ENCODE data around the gene LRP8.

DNA sequence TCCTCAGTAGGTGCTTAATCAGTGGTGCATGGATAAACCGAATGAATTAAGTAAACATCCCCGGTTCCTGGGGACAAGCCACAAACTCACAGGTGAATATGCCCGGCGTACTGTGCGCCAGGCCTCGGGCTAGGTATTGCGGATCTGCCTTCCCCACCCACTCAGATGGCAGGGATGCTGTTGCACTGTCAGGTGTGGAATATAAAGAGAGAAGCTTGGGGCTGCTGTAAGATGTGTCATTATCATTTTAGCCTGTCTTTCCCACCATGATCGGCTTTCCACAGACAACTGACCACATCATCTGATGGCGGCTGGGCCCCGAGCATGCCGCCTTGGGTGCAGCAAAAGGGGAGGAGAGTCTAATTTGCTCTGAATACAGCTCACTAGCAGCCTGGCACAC, 45.4 kb upstream of the LRP8 start:
- TF ChIP-seq, protein P1, sequence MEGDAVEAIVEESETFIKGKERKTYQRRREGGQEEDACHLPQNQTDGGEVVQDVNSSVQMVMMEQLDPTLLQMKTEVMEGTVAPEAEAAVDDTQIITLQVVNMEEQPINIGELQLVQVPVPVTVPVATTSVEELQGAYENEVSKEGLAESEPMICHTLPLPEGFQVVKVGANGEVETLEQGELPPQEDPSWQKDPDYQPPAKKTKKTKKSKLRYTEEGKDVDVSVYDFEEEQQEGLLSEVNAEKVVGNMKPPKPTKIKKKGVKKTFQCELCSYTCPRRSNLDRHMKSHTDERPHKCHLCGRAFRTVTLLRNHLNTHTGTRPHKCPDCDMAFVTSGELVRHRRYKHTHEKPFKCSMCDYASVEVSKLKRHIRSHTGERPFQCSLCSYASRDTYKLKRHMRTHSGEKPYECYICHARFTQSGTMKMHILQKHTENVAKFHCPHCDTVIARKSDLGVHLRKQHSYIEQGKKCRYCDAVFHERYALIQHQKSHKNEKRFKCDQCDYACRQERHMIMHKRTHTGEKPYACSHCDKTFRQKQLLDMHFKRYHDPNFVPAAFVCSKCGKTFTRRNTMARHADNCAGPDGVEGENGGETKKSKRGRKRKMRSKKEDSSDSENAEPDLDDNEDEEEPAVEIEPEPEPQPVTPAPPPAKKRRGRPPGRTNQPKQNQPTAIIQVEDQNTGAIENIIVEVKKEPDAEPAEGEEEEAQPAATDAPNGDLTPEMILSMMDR (optimal IDR thresholded peaks at IDR 0.05 in 1 of 3, IDR thresholded peaks at IDR 0.05 in 1 of 3, conservative IDR thresholded peaks at IDR 0.05 in 1 of 3; ENCODE audit: extremely low read depth in 1 of 3, insufficient read depth in 2 of 3, low read length in 3 of 3) = no peak
- no peak for TF ChIP-seq EZH2 (IDR thresholded peaks at IDR 0.05; ENCODE audit: low read length)
